COLO668 (cell line): ENCODE measurements around the gene ZNF385C.
"Not testable (repeated sequence)": the region's sequence is repeated elsewhere in the genome, so short reads cannot be mapped to it uniquely, and the experiment has no call there.

Experiments
- DNase-seq: peaks from one replicate; lab custom pipeline; 2025; ENCODE audit not compliant: unreplicated experiment; lab: John Stamatoyannopoulos, UW

ZNF385C gene, protein sequence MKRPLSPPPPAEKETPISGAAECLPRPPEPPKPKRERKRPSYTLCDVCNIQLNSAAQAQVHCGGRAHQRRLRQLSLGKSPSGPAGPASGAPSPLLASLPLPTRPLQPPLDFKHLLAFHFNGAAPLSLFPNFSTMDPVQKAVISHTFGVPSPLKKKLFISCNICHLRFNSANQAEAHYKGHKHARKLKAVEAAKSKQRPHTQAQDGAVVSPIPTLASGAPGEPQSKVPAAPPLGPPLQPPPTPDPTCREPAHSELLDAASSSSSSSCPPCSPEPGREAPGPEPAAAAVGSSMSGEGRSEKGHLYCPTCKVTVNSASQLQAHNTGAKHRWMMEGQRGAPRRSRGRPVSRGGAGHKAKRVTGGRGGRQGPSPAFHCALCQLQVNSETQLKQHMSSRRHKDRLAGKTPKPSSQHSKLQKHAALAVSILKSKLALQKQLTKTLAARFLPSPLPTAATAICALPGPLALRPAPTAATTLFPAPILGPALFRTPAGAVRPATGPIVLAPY

GRCh38 chr17:42097691-42098631, at the start of gene ZNF385C:
ZNF385C (minus strand) TSS chr17:42098473; CDS start chr17:42063056, 35,417 bp downstream.
- peak; percentile 26 for DNase-seq

GRCh38 chr17:42146911-42147607, 48.8 kb upstream of the ZNF385C start:
- no peak for DNase-seq

- DNase-seq = not testable (repeated sequence)
Measured at GRCh38 chr17:42143138-42143537, 44.9 kb upstream of the ZNF385C start.

GRCh38 chr17:42142371-42142896, 44.2 kb upstream of the ZNF385C start:
- DNase-seq = no peak

GRCh38 chr17:42141382-42141781, 43.1 kb upstream of the ZNF385C start:
- no peak for DNase-seq

DNA sequence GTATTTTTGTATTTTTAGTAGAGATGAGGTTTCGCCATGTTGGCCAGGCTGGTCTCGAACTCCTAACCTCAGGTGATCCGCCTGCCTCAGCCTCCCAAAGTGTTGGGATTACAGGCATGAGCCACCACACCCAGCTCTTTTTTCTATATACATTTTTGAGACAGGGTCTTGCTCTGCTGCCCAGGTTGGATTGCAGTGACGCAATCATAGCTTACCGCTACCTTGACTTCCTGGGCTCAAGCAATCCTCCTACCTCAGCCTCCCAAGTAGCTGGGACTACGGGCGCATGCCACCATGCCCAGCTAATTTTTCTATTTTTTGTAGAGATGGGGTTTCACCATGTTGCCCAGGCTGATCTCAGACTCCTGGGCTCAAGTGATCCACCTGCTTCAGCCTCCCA, 42.4 kb upstream of the ZNF385C start:
- not testable (repeated sequence) for DNase-seq

DNA sequence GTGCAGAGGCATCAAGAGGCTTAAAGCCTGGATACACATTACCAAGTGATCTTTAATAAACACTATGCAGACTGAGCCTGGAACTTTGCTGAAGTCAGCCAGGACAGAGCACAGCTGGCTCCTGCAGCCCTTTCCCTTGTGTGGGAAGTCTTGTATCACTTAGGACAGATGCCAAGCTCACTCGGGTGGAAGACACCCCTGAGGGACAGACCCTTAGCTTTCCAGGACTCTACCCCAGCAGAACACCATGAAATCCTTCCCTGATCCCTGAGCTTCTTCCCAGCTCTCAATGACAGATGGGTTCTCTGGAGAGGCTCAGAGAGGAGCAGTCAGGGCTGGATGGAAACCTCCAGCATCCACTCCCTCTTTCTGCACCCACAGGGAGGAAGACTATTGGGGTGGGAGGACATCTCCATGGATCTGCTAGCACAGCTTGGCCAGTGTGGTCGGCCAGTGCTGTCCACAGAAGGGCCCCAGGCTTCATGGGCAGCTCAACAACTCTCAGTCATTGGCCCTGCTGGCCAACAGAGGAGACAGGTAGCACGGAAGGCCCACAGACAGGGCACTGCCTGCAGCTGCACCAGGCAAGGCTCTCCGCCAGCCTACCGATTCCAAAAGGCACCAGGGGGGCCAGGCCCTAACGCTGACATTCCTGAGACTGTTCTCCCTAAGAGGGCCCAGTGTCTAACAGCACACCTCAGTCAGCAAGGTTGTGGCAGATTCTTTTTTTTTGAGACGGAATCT, 40.6 kb upstream of the ZNF385C start:
- DNase-seq = no peak

DNA sequence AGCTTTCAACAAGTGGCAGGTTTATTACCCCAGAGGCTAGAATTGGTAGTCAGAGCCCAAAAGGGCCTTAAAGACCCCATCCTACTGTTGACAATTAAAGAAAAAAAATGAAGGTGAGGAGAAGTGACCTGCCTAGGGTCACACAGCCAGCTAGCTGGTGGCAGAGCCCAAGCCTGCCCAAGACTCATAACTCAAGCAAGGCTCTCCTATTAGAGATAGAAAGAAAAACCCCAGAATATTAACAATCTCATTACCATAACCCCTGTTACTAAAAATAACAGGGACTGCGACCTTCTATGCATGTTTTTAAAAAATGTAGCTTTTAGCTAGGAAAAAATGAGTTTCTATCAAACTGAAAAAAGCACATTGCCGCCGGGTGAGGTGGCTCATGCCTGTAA, 38.4 kb upstream of the ZNF385C start:
- DNase-seq = no peak

DNA sequence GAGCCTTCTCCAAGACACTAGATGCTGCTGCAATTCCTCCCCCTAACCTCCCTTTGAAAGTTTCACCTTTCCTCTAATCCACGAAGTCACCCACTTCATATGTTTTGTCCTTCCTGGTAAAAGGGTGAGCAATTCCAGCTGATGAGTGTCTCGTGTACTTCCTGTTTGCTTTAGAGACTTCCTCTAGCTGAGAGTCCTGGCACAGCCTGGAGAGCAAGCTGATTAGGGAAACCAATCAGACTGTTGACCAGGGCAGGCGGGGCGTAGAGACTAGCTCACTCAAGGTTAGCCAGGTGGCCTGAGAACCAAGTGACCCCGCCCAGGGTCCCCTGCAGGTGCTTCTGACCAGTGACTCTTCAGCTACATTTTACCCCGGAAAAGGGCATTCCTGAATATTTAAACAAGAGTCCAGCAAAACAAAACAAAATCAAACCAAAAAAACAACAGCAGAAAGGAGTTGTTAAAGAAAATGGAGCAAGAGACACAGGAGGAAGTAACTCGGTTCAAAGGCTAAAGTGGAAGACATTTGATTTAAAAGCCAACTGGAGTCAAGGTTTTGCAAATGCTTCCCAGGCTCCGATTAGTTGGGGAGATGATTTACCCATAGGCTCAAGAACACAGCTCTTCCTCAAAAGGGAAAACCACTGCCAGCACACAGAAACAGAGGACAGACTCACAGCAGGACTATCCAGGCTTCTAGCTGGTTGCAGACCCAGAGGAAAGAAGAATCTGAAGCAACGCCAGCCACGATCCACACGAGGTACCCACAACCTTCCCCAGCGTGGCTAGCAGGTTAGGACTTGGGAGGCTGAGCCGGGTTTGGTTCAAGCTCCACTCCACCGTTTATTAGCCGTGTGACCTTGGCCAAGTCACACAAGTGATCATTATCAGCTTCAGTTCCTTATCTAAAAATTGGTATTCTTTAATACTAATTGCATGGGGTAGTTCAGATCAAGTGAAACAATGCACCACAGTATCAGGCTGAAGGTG, 37.7 kb upstream of the ZNF385C start:
- peak; percentile 68 for DNase-seq

DNA sequence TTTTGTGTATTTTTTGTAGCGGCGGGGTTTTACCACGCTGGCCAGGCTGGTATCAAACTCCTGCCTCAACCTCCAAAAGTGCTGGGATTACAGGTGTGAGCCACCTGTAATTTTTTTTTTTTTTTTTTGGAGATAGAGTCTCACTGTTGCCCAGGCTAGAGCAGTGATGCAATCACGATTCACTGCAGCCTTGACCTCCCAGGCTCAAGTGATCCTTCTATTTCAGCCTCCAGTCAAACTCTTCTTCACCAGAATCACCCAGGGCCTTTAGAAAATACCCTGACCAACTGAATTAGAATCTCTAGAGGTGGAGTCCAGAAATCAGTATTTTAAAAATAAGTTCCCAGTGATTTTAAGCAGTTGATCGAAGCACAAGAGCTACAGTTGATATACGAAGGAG, 36.9 kb upstream of the ZNF385C start:
- DNase-seq = no peak

GRCh38 chr17:42133461-42134041, 35.3 kb upstream of the ZNF385C start:
- DNase-seq = peak; percentile 86

DNA sequence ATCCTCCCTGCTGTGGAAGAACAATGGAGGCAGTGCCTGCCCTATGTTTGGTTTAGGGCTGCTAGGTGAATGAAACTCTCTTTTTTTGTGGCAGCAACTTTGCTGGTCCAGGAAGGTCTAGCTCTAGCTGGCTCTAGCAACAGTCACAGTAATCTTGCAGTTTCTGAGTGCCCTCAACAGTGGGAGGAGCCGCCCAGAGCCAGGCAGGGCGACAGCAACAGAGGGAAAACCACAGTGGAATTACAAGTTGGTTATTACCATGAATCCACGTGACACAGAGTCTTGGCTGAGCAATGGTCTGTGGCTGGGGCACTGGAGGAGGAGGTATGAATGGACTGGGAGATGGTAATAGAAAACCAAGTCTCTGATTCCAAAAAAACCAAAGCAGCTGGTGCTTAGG, 34.7 kb upstream of the ZNF385C start:
- peak; percentile 19 for DNase-seq

DNA sequence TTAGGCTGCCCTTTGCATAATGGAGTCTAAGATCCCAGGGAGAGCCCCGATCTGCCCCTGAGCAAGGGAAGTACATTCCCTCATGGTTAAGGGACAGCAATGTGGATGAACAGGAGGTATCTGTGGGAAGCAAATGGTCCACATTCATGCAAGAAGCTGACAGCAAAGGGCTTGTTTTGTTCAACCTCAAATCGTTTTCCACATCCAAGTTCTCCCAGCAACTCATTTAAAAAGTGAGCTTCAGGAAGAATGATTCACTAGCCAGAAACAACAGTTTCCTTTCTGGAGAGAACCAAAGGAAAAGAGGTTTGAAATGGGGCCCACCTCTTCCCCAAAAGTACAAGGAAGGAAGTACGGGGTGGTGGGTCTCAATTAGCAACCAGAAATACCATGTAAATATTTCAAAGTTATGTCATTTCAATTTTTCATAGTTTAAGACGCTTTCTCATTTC, 33.7 kb upstream of the ZNF385C start:
- DNase-seq = no peak

GRCh38 chr17:42131232-42131631, 33.0 kb upstream of the ZNF385C start:
- DNase-seq = no peak

DNA sequence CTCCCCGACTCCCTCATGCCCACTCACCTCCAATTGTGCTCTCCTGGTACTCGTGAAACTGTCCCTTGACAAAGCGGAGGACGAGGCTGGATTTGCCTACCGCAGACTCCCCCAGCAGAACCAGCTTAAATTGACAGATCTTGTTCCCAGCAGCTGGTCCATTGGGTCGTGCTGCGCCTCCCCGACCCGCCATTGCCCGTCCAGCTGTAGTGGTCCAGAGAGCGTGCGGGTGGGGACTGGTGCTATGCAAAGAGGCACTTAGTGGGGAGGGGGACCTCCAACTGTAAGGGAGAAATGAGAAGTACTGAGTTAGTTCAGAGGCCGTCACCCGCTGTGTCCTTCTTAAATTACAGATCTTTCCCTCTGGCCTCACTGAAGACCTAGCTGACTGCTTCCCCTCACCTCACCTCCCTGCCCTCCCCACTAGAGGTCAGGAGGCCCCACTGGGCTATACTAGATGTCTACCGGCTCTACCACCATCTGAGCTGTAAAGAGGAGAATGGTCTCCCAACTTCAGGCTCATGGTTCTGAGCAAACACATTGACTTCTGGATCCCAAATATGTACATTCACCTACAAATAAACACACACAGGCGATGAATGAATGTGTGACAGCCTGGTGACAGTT, 32.1 kb upstream of the ZNF385C start:
- no peak for DNase-seq

DNA sequence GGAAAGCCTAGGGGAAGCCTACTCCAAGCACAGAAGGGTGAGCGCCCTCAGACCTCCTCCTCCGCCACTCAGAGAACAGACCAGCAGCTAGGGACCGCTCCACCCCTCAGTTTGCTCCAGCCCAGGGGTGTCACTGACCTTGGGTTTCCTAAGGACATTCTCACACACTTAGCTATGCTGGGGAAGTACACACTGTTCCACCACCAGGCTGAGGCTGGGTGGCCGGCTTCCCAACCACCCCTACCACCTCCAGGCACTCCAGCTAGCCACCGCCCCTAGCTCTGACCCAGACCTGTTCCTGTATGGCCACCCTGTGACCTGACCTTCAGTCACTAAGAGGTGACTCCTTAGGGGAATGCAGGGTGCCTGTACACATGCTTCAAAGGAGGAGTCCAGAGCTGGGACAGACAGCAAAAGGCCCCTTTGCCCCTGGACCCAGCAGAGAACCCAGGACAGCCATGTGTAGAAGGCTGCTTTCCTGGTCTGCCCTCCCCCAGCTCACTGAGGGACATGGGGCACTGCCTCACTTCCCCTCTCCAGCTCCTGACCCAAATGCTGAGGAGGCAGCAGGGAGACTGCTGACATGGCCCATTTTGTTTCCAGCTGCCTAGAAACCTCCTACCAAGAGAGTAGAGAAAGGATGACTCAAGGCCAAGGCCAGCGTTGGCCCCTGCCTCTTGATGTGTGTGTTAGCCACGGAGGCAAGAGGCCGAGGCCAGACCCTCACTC, 31.0 kb upstream of the ZNF385C start:
- no peak for DNase-seq

- DNase-seq = no peak
Measured at GRCh38 chr17:42127414-42127813, 29.1 kb upstream of the ZNF385C start.
